MM.1S (cell line): Measurements from ENCODE around the gene SIL1.

ENCODE experiments used
- DNase-seq: peaks from one replicate; pipeline ENCODE4 v3.0.0-alpha.2; 2015
- H2AFZ ChIP-seq: fragments of 300-600 bp; sonication (generic); 2 replicates; pipeline ENCODE4 v1.6.0; 2016; ENCODE audit warnings: antibody characterized with exemption, low read length
- H3F3A ChIP-seq: fragments of 300-600 bp; sonication (generic); 2 replicates; pipeline ENCODE4 v1.6.1; 2016; ENCODE audit warnings: mild to moderate bottlenecking, antibody characterized with exemption, low read length, moderate library complexity, mixed read lengths; ENCODE audit not compliant: insufficient read depth
- H3K27ac ChIP-seq: fragments of 300-600 bp; sonication (generic); 2 replicates; pipeline ENCODE4 v1.5.1; 2016; ENCODE audit warnings: mild to moderate bottlenecking, low read length
- H3K27me3 ChIP-seq: fragments of 300-600 bp; sonication (generic); replicated peaks from 2 replicates; pipeline ENCODE4 v1.6.0; 2016; ENCODE audit warnings: low read length; ENCODE audit not compliant: insufficient read depth
- H3K36me3 ChIP-seq: fragments of 300-600 bp; sonication (generic); replicated peaks from 2 replicates; pipeline ENCODE4 v1.6.1; 2016; ENCODE audit warnings: mild to moderate bottlenecking, low read length, mixed read lengths; ENCODE audit not compliant: insufficient read depth
- H3K4me1 ChIP-seq: fragments of 300-600 bp; sonication (generic); 2 replicates; pipeline ENCODE4 v1.6.1; 2016; ENCODE audit warnings: low read length, mixed read lengths
- H3K4me2 ChIP-seq: fragments of 300-600 bp; sonication (generic); 2 replicates; pipeline ENCODE4 v1.6.0; 2016; ENCODE audit warnings: low read depth, low read length
- H3K4me3 ChIP-seq: fragments of 300-600 bp; sonication (generic); 2 replicates; pipeline ENCODE4 v1.5.1; 2016; ENCODE audit warnings: low read length, mixed read lengths
- H3K79me2 ChIP-seq: fragments of 300-600 bp; sonication (generic); 2 replicates; pipeline ENCODE4 v1.6.1; 2016; ENCODE audit warnings: mixed run types, low read length, mixed read lengths
- H3K9ac ChIP-seq: fragments of 300-600 bp; sonication (generic); 2 replicates; pipeline ENCODE4 v1.6.1; 2016; ENCODE audit warnings: low read length, mixed read lengths
- H3K9me2 ChIP-seq: fragments of 300-600 bp; sonication (generic); replicated peaks from 2 replicates; pipeline ENCODE4 v1.6.1; 2016; ENCODE audit warnings: mild to moderate bottlenecking, low read length, mixed read lengths; ENCODE audit not compliant: insufficient read depth
- H3K9me3 ChIP-seq: fragments of 300-600 bp; sonication (generic); replicated peaks from 2 replicates; pipeline ENCODE4 v1.6.1; 2016; ENCODE audit warnings: mild to moderate bottlenecking, low read length, mixed read lengths; ENCODE audit not compliant: insufficient read depth
- H4K20me1 ChIP-seq: fragments of 300-600 bp; sonication (generic); 2 replicates; pipeline ENCODE4 v1.6.1; 2016; ENCODE audit warnings: mild to moderate bottlenecking, low read length, moderate library complexity, mixed read lengths; ENCODE audit not compliant: insufficient read depth
- EZH2 ChIP-seq: fragments of 300-600 bp; sonication (generic); optimal IDR thresholded peaks from 2 replicates; pipeline ENCODE3; 2017; ENCODE audit warnings: low read depth, mild to moderate bottlenecking, antibody characterized with exemption, low read length, mixed read lengths
- EZH2phosphoT487 ChIP-seq: fragments of 300-600 bp; sonication (generic); IDR thresholded peaks from 2 replicates; pipeline ENCODE4 v1.6.1; 2018; ENCODE audit warnings: antibody characterized with exemption, low read length
- TF ChIP-seq, protein P1 (sequence below): fragments of 300-600 bp; sonication (generic); IDR thresholded peaks from 2 replicates; pipeline ENCODE4 v1.5.1; 2016; ENCODE audit warnings: antibody characterized with exemption, low read length, mixed read lengths

The SIL1 gene

DNA sequence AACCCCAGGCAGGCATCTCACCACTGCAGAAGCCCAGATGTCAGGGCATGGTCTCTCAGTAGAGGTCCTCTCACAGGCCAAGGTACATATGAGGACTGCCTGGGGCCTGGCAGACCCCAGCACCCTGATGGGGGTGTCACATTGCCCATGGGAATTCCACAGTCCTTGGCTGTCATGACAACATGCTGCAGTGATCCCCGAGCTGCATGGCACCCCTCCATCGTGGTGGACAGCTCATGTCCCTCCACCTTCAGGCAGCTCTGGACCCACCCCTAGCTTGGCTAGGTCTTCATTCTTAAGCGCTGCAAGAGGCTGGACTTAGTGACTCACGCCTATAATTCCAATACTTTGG lies 249.0 kb downstream of the SIL1 start:
- Histone ChIP-seq H3K4me3 (no peak overlapping the region), H3K4me2 (no peak overlapping the region), H3K27me3 (no peaks in the 10 kb centered on the region), H3K4me1 (no peaks in the 10 kb centered on the region), H3K36me3 (no peaks in the 10 kb centered on the region), H2AFZ (no peak overlapping the region), H4K20me1 (no peaks in the 10 kb centered on the region), H3F3A (no peaks in the 10 kb centered on the region), H3K9me3 (no peaks in the 10 kb centered on the region), H3K27ac (no peak overlapping the region), H3K79me2 (no peaks in the 10 kb centered on the region), H3K9ac (no peak overlapping the region), H3K9me2 (no peaks in the 10 kb centered on the region)
- no peak for DNase-seq
- no peak for TF ChIP-seq EZH2phosphoT487
- no peak for TF ChIP-seq EZH2
- TF ChIP-seq, protein P1, sequence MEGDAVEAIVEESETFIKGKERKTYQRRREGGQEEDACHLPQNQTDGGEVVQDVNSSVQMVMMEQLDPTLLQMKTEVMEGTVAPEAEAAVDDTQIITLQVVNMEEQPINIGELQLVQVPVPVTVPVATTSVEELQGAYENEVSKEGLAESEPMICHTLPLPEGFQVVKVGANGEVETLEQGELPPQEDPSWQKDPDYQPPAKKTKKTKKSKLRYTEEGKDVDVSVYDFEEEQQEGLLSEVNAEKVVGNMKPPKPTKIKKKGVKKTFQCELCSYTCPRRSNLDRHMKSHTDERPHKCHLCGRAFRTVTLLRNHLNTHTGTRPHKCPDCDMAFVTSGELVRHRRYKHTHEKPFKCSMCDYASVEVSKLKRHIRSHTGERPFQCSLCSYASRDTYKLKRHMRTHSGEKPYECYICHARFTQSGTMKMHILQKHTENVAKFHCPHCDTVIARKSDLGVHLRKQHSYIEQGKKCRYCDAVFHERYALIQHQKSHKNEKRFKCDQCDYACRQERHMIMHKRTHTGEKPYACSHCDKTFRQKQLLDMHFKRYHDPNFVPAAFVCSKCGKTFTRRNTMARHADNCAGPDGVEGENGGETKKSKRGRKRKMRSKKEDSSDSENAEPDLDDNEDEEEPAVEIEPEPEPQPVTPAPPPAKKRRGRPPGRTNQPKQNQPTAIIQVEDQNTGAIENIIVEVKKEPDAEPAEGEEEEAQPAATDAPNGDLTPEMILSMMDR = no peak

DNA sequence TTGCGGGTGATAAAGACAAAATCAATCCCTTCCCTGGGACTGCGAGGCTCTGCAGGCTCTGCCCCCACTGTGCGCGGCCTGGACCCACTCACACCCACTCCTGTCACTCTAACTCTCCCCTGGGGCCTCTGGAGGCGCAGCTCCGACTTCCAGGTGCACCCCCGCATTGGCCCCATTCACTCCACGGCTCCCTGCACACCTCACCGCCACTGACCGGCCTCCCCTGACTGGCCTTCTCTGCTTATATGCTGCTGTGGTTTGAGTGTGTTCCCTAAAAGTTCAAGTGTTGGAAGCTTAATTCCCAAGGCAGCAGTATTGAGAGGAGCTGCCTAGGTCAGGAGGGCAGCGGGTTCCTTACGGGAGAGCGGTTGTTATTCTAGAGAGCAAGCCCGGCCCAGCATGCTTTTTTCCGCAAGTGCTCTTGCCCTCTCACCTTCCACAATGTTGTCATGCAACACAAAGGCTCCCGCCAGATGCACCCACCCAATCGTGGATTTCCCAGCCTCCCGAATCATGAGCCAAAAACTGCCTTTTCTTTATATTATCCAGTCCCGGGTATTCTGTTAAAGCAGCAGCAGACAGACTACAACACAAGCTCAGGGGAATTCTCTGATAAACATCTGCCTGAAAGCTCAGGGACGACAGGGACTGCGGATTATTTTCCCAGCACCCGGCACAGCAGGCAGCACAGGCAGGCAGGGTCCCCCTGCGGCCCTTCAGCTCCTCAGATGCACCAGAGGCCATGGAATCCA lies 249.5 kb downstream of the SIL1 start:
- no peak overlapping the region for H3K9ac ChIP-seq
- no peak overlapping the region for H3K27ac ChIP-seq
- H3K4me1 ChIP-seq = no peaks in the 10 kb centered on the region
- H4K20me1 ChIP-seq = no peaks in the 10 kb centered on the region
- no peaks in the 10 kb centered on the region for H3K79me2 ChIP-seq
- no peak overlapping the region for H2AFZ ChIP-seq
- no peaks in the 10 kb centered on the region for H3K9me3 ChIP-seq
- H3K4me3 ChIP-seq = no peak overlapping the region
- TF ChIP-seq, protein P1 = no peak
- TF ChIP-seq EZH2phosphoT487 (no peak), EZH2 (no peak)
- no peaks in the 10 kb centered on the region for H3K36me3 ChIP-seq
- H3K4me2 ChIP-seq = no peak overlapping the region
- DNase-seq = no peak
- no peaks in the 10 kb centered on the region for H3K9me2 ChIP-seq
- no peaks in the 10 kb centered on the region for H3F3A ChIP-seq
- H3K27me3 ChIP-seq = no peaks in the 10 kb centered on the region

DNA sequence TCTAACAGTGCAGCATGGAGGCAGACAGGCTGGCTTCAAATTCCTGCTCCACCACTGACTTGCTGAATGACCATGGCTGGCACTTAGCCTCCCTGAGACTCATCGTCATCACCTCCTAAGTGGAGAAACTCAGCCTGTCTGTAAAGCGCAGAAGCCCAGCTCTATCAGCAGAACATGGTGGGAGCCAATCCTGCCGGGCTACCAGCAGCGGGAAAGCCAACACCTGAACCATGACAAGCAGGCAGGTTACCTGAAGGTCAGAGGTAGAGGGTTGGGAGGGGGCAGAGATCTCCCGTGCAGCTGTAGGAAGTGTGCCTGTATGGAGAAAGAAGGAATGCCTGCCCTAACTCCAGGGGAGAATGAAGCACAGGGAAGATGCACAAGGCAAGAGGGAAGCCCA lies 250.4 kb downstream of the SIL1 start:
- TF ChIP-seq EZH2 (no peak), EZH2phosphoT487 (no peak)
- TF ChIP-seq, protein P1 = no peak
- H3K4me1 ChIP-seq = no peaks in the 10 kb centered on the region
- DNase-seq = no peak

More for the DNA sequence above, 250.4 kb downstream of the SIL1 start:
- Histone ChIP-seq H3K36me3 (no peaks in the 10 kb centered on the region), H3F3A (no peaks in the 10 kb centered on the region), H4K20me1 (no peaks in the 10 kb centered on the region), H3K27me3 (no peaks in the 10 kb centered on the region), H2AFZ (no peak overlapping the region), H3K4me2 (no peak overlapping the region), H3K9me3 (no peaks in the 10 kb centered on the region), H3K79me2 (no peaks in the 10 kb centered on the region), H3K27ac (no peak overlapping the region), H3K4me3 (no peak overlapping the region), H3K9ac (no peak overlapping the region), H3K9me2 (no peaks in the 10 kb centered on the region)
